HUES6 (cell line): Measurements from ENCODE around the gene ZDHHC14.
"Not testable (repeated sequence)": the region's sequence is repeated elsewhere in the genome, so short reads cannot be mapped to it uniquely, and the experiment has no call there.

ENCODE experiments used
- H3K27ac ChIP-seq: 2 replicates; pipeline ENCODE4 v1.7.0; 2013; ENCODE audit warnings: low read depth, mild to moderate bottlenecking, low read length, inconsistent platforms
- H3K27me3 ChIP-seq: 2 replicates; pipeline ENCODE4 v1.6.1; 2013; ENCODE audit warnings: low read length; ENCODE audit not compliant: control insufficient read depth, insufficient read depth
- H3K36me3 ChIP-seq: 2 replicates; pipeline ENCODE4 v1.6.1; 2013; ENCODE audit warnings: low read length; ENCODE audit not compliant: control insufficient read depth, insufficient read depth
- H3K4me1 ChIP-seq: 2 replicates; pipeline ENCODE4 v1.6.1; 2013; ENCODE audit warnings: low read length; ENCODE audit not compliant: control insufficient read depth, insufficient read depth
- H3K4me3 ChIP-seq: 2 replicates; pipeline ENCODE4 v1.5.1; 2013; ENCODE audit warnings: low read depth, low read length
- H3K9ac ChIP-seq: one replicate; pipeline ENCODE4 v1.6.1; 2013; ENCODE audit warnings: mild to moderate bottlenecking, low read length
- H3K9me3 ChIP-seq: 2 replicates; pipeline ENCODE4 v1.6.1; 2013; ENCODE audit warnings: low read depth, low read length; ENCODE audit not compliant: control insufficient read depth, insufficient read depth

Gene ZDHHC14

DNA sequence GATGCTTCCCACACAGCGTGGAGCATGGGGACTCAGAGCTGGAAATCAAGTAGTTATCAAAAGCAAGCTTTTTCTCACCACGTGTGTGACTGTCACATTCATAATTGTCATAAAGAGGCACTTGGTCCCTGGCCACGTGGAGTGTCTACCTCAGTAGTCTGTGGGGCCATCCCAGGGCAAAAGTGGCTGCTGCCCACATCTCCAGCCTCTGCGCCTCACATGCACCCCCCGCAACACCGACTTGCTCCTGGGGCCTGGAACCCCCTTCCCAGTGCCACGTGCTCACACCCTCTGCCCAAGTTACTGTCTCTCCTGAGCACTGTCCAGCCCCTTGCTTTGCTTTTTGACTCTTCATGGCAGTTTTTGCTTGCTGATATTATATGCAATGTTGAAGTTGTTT, 308.9 kb downstream of the ZDHHC14 start:
- Histone ChIP-seq H3K4me3 (no peak overlapping the region), H3K36me3 (no peaks in the 10 kb centered on the region), H3K27me3 (no peaks in the 10 kb centered on the region), H3K27ac (no peak overlapping the region), H3K9ac (no peak overlapping the region), H3K4me1 (peaks cover 4% of the 10 kb centered on the region; the same call in 1 of the 2 replicates), H3K9me3 (no peaks in the 10 kb centered on the region)

- Histone ChIP-seq H3K9ac (no peak overlapping the region), H3K4me3 (no peak overlapping the region)
Observed at GRCh38 chr6:157690441-157691210, 309.6 kb downstream of the ZDHHC14 start.

DNA sequence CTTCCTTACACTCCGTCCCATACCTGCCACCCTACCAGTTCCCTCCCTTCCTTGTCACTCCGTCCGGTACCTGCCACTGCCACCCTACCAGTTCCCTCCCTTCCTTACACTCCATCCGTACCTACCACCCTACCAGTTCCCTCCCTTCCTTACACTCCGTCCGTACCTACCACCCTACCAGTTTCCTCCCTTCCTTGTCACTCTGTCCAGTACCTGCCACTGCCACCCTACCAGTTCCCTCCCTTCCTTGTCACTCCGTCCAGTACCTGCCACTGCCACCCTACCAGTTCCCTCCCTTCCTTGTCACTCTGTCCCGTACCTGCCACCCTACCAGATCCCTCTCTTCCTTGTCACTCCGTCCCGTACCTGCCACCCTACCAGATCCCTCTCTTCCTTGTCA, 310.6 kb downstream of the ZDHHC14 start:
- H3K9me3 ChIP-seq, H3K27me3 ChIP-seq, H3K36me3 ChIP-seq, H3K9ac ChIP-seq, H3K4me3 ChIP-seq, H3K27ac ChIP-seq, H3K4me1 ChIP-seq: not testable (repeated sequence)

More at GRCh38 chr6:157690441-157691210, 309.6 kb downstream of the ZDHHC14 start:
- H3K27ac ChIP-seq: no peak overlapping the region
- no peaks in the 10 kb centered on the region for H3K9me3 ChIP-seq
- H3K27me3 ChIP-seq: no peaks in the 10 kb centered on the region
- no peaks in the 10 kb centered on the region for H3K36me3 ChIP-seq
- H3K4me1 ChIP-seq: peaks cover 4% of the 10 kb centered on the region; the same call in 1 of the 2 replicates

DNA sequence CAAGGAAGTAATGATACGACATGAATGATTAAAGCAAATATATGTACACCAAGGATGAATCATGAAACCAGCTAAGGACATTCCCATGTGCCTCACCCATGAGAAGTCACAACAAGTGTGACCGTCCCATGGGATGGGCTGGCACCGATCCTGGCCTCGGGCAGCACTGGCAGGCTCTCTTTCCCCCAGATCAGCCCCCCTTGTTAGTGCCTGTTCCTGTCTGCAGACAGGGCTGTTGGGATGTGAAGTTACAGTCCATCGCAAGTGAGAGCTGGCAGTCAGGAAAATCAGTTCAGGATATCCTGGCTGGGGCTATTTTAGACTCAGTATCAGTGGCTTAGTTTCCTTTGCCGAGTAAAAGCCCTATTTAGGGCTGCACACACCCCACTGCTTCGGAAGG, 312.9 kb downstream of the ZDHHC14 start:
- Histone ChIP-seq H3K36me3 (no peaks in the 10 kb centered on the region; the same call in 1 of the 2 replicates), H3K4me1 (peaks cover 4% of the 10 kb centered on the region; the same call in 1 of the 2 replicates), H3K9me3 (peaks cover 7% of the 10 kb centered on the region), H3K9ac (no peak overlapping the region), H3K4me3 (no peak overlapping the region), H3K27ac (no peak overlapping the region), H3K27me3 (no peaks in the 10 kb centered on the region)

GRCh38 chr6:157695301-157696040, 314.5 kb downstream of the ZDHHC14 start:
- Histone ChIP-seq H3K9ac (no peak overlapping the region), H3K9me3 (peaks cover 7% of the 10 kb centered on the region), H3K36me3 (no peaks in the 10 kb centered on the region; the same call in 1 of the 2 replicates)

DNA sequence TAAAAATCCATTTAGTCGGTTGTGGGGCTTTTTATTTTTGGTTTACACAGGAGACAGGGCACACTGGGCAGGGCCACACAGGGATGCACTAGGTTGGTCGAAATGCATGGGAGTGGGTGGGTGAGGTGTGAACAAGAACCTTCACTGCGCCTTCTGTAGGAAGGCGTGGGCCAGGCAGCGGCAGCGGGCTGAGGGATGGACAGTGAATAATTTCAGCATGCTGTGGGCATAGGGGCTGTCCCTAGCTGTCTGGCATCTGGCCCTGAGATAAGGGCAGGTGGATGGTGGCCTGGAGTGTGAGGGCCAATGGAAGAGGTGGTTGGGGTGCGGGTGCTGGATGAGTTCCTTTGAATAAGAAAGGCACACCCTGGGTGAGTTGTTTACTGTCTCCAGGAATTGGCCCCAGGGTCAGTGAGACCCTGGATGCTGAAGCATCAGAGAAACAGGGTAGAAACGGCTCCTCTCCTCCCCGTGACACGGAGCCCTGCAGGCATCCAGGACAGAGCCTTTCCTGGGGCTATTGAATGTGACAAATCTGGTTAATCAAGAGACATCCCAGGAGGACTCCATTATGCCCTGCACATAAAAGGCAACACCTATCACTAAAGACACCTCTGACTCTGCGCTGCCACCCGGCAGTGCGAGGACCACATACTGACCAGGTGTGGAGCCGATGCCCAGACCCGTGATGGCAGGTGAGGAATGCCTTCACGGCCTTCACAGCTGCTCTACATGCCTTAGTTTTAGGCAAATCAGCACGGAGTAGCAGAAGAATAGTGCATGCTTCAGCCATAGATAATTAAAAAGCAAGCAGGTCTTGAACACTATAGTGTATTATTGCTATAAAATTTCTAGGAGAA, 319.0 kb downstream of the ZDHHC14 start:
- peak overlapping the region; percentile 31; the same call in 1 of the 2 replicates for H3K27ac ChIP-seq
- no peaks in the 10 kb centered on the region; the same call in 1 of the 2 replicates for H3K36me3 ChIP-seq
- H3K4me1 ChIP-seq: peaks cover 11% of the 10 kb centered on the region
- peak overlapping the region; percentile 45 for H3K9ac ChIP-seq
- no peaks in the 10 kb centered on the region for H3K27me3 ChIP-seq
- H3K9me3 ChIP-seq: peaks cover 11% of the 10 kb centered on the region
- H3K4me3 ChIP-seq: no peak overlapping the region

More at GRCh38 chr6:157695301-157696040, 314.5 kb downstream of the ZDHHC14 start:
- Histone ChIP-seq H3K4me1 (peaks cover 9% of the 10 kb centered on the region), H3K27ac (no peak overlapping the region), H3K27me3 (no peaks in the 10 kb centered on the region), H3K4me3 (no peak overlapping the region)

- H3K4me3 ChIP-seq, H3K27me3 ChIP-seq, H3K36me3 ChIP-seq, H3K9me3 ChIP-seq: not testable (repeated sequence)
- Histone ChIP-seq H3K4me1 (peaks cover 43% of the 10 kb centered on the region), H3K27ac (peak overlapping the region; percentile 52; the same call in 1 of the 2 replicates), H3K9ac (peak overlapping the region; percentile 3)
Observed at GRCh38 chr6:157706351-157706750, 325.4 kb downstream of the ZDHHC14 start.

GRCh38 chr6:157706883-157707282, 325.9 kb downstream of the ZDHHC14 start:
- Histone ChIP-seq H3K27me3 (no peaks in the 10 kb centered on the region), H3K9ac (peak overlapping the region; percentile 45), H3K4me1 (peaks cover 48% of the 10 kb centered on the region), H3K9me3 (peaks cover 10% of the 10 kb centered on the region; the same call in 1 of the 2 replicates), H3K36me3 (no peaks in the 10 kb centered on the region), H3K27ac (peak overlapping the region; percentile 52; the same call in 1 of the 2 replicates), H3K4me3 (no peak overlapping the region)

GRCh38 chr6:157707576-157707975, 326.6 kb downstream of the ZDHHC14 start:
- H3K9ac ChIP-seq: peak overlapping the region; percentile 45
- H3K27me3 ChIP-seq: no peaks in the 10 kb centered on the region

DNA sequence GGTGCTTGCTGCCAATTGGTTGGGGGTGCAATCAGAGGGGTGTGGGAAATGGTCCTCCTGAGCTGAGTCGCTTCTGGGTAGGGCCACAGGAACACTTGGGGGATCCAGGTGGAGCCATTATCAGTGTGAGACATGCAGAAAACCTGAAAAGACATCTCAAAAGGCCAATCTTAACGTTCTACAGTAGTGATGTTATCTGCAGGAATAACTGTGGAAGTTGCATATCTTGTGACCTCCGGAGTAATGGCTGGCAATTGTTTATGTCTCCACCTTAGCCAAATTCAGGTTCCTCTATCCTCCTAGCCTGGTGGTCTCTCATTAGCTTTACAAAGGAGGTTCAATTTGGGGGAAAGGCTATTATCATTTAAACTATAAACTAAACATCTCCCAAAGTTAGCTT, 327.2 kb downstream of the ZDHHC14 start:
- no peak overlapping the region for H3K4me3 ChIP-seq
- H3K27ac ChIP-seq: peak overlapping the region; percentile 28; the same call in 1 of the 2 replicates
- no peaks in the 10 kb centered on the region for H3K27me3 ChIP-seq
- H3K9ac ChIP-seq: peak overlapping the region; percentile 45
- H3K9me3 ChIP-seq: peaks cover 10% of the 10 kb centered on the region; the same call in 1 of the 2 replicates
- H3K4me1 ChIP-seq: peaks cover 49% of the 10 kb centered on the region
- no peaks in the 10 kb centered on the region for H3K36me3 ChIP-seq

More at GRCh38 chr6:157707576-157707975, 326.6 kb downstream of the ZDHHC14 start:
- Histone ChIP-seq H3K4me1 (peaks cover 49% of the 10 kb centered on the region), H3K27ac (peak overlapping the region; percentile 28; the same call in 1 of the 2 replicates), H3K4me3 (no peak overlapping the region), H3K9me3 (peaks cover 10% of the 10 kb centered on the region; the same call in 1 of the 2 replicates), H3K36me3 (no peaks in the 10 kb centered on the region)
